RWPE2 (cell line): Measurements from ENCODE around the gene CCDC40.
A peak's percentile ranks its signal among the peaks of the same experiment; 100 is the strongest.

Experiments
- ATAC-seq: fragments of 200-7000 bp; cut with Tn5 transposase; 3 replicates; pipeline ENCODE4 v1.9.1; 2021; ENCODE audit warnings: low read depth
- DNase-seq: peaks from one replicate; pipeline ENCODE4 v3.0.0-alpha.2; 2020; ENCODE audit warnings: low spot score
- H3K27ac ChIP-seq: fragments of 450-650 bp; 2 replicates; pipeline ENCODE4 v1.5.1; 2017; ENCODE audit warnings: mild to moderate bottlenecking; ENCODE audit not compliant: poor library complexity, severe bottlenecking
- H3K27me3 ChIP-seq: fragments of 250-450 bp; sonication (Bioruptor Pico); 2 replicates; pipeline ENCODE4 v1.5.1; 2021; ENCODE audit warnings: mild to moderate bottlenecking, moderate library complexity; ENCODE audit not compliant: insufficient read depth, poor library complexity, severe bottlenecking
- H3K36me3 ChIP-seq: fragments of 250-450 bp; sonication (Bioruptor Pico); 2 replicates; pipeline ENCODE4 v1.5.1; 2020; ENCODE audit warnings: low read depth, mild to moderate bottlenecking, moderate library complexity
- H3K4me1 ChIP-seq: fragments of 250-450 bp; sonication (Bioruptor Pico); 2 replicates; pipeline ENCODE4 v1.5.1; 2021; ENCODE audit warnings: mild to moderate bottlenecking, moderate library complexity; ENCODE audit not compliant: insufficient read depth, poor library complexity, severe bottlenecking
- H3K4me3 ChIP-seq: fragments of 250-450 bp; sonication (Bioruptor Pico); 2 replicates; pipeline ENCODE4 v1.5.1; 2021; ENCODE audit warnings: mild to moderate bottlenecking, moderate library complexity; ENCODE audit not compliant: severe bottlenecking
- H3K9me3 ChIP-seq: fragments of 250-450 bp; sonication (Bioruptor Pico); 2 replicates; pipeline ENCODE4 v1.5.1; 2021; ENCODE audit warnings: mild to moderate bottlenecking, moderate library complexity; ENCODE audit not compliant: severe bottlenecking
- TF ChIP-seq, protein P1 (sequence below): fragments of 450-650 bp; IDR thresholded peaks from one replicate; pipeline ENCODE4 v1.5.1; 2017; ENCODE audit warnings: mild to moderate bottlenecking, moderate library complexity; ENCODE audit not compliant: poor library complexity, severe bottlenecking

The CCDC40 gene

DNA sequence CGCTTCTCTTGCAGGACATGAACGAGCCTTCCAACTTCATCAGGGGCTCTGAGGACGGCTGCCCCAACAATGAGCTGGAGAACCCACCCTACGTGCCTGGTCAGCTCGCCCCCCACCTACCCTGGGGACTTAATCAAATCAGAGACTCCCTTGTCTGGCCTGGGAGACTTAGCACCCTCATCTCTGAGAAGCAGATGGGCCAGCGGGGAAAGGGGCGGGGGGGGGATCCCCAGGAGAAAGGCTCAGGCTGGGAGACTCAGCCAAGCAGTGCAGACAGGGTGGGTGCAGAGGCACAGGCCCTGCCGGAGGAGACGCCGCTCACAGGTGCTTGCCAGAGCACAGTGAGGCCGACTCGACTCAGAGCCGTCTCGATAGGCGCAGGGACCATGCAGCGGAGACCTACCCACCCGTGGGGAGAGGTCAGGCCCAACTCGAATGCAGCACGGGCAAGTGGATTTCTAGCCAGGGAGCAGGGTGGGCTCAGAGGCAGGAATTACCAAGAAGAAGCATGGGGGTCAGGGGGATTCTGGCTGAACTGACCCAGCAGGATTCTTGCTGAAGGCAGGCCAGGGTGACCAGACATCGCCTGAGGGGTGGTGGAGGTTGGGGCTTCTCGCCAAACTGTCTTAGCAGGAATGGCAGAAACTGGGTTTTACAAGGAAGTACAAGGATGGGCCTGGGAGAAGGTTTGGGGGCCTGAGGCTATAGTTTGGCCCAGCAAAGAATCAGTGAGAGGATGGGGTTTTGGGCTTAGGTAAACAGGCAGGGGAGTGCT, 74.7 kb downstream of the CCDC40 start:
- no peaks in the 10 kb centered on the region for H3K36me3 ChIP-seq
- H3K9me3 ChIP-seq: no peaks in the 10 kb centered on the region
- H3K4me3 ChIP-seq: no peak overlapping the region
- no peak overlapping the region for H3K27ac ChIP-seq
- no peak for ATAC-seq
- no peaks in the 10 kb centered on the region for H3K27me3 ChIP-seq
- peaks cover 11% of the 10 kb centered on the region for H3K4me1 ChIP-seq
- peak; percentile 73 for DNase-seq
- TF ChIP-seq, protein P1, sequence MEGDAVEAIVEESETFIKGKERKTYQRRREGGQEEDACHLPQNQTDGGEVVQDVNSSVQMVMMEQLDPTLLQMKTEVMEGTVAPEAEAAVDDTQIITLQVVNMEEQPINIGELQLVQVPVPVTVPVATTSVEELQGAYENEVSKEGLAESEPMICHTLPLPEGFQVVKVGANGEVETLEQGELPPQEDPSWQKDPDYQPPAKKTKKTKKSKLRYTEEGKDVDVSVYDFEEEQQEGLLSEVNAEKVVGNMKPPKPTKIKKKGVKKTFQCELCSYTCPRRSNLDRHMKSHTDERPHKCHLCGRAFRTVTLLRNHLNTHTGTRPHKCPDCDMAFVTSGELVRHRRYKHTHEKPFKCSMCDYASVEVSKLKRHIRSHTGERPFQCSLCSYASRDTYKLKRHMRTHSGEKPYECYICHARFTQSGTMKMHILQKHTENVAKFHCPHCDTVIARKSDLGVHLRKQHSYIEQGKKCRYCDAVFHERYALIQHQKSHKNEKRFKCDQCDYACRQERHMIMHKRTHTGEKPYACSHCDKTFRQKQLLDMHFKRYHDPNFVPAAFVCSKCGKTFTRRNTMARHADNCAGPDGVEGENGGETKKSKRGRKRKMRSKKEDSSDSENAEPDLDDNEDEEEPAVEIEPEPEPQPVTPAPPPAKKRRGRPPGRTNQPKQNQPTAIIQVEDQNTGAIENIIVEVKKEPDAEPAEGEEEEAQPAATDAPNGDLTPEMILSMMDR: no peak

DNA sequence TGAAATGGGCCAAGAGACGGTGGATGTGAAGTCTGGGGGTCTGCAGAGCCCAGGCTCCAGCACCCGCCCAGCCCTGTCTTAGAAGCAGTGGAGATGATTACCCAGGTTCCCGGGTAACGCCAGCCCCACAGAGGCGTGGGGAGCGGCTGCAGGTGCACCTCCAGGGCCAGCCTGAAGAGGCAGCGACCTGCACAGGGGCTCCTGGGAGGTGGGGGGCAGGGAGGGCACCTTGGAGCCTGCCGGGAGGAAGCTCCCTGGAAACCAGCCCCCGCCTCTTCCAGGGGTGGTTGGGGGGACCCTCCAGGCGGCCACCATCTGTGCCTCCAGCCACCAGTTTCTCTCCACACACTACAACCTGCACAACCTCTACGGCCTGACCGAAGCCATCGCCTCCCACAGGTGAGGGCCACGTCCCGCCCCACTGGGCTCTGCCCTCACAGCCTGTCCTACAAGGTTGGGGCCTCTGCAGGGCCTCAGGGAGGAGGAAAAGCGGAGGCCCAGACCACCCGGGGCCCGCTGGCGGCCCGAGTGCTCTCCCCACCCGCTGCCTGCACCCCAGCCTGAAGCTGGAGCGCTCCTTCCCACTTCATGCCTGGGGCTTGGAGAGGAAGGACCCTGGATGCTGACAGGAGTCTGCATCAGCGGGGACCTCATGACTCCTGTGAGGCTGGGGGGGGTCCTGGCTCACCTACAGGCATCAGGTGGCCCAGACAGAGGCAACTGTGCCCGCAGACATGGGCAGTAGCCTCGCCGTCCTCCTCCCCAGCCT, 75.4 kb downstream of the CCDC40 start:
- peak; percentile 58 for DNase-seq

DNA sequence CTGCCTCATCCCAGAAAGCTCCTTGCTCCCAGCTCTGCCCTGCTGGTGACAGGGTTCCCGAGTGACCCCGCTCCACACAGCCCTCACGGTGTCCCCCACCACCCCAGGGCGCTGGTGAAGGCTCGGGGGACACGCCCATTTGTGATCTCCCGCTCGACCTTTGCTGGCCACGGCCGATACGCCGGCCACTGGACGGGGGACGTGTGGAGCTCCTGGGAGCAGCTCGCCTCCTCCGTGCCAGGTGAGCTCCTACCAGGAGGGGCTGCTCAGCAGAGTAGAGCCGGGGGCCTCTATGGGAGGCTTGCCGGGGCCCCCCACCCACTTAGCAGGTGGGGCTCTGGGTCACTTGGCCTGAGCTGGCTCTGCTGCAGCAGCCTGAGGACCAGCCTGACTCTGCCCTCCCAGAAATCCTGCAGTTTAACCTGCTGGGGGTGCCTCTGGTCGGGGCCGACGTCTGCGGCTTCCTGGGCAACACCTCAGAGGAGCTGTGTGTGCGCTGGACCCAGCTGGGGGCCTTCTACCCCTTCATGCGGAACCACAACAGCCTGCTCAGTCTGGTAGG, 76.1 kb downstream of the CCDC40 start:
- H3K27me3 ChIP-seq: no peaks in the 10 kb centered on the region
- peaks cover 11% of the 10 kb centered on the region for H3K4me1 ChIP-seq
- H3K27ac ChIP-seq: no peak overlapping the region
- ATAC-seq (no peak), DNase-seq (peak; percentile 62)
- no peaks in the 10 kb centered on the region for H3K9me3 ChIP-seq
- H3K36me3 ChIP-seq: no peaks in the 10 kb centered on the region
- TF ChIP-seq, protein P1: no peak
- H3K4me3 ChIP-seq: no peak overlapping the region

More for the DNA sequence above, 75.4 kb downstream of the CCDC40 start:
- TF ChIP-seq, protein P1: no peak
- ATAC-seq: no peak
- Histone ChIP-seq H3K36me3 (no peaks in the 10 kb centered on the region), H3K4me3 (no peak overlapping the region), H3K9me3 (no peaks in the 10 kb centered on the region), H3K27me3 (no peaks in the 10 kb centered on the region), H3K4me1 (peaks cover 11% of the 10 kb centered on the region), H3K27ac (no peak overlapping the region)

DNA sequence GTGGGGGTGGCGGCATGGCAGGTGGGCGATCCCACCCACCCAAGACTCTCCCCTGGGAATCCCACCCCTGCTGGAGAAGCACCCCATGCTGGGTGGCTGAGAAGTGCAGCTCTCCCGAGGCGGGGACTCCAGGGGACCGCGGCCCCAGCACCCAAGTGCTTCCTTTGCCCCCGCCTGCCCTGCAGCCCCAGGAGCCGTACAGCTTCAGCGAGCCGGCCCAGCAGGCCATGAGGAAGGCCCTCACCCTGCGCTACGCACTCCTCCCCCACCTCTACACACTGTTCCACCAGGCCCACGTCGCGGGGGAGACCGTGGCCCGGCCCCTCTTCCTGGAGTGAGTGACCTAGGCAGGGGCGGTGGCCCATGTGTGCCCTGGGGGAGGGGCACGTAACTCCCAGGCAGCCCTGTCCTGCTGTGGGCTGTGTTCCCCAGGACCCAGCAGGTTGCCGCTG, 76.6 kb downstream of the CCDC40 start:
- ATAC-seq (no peak), DNase-seq (peak; percentile 66)
- no peaks in the 10 kb centered on the region for H3K27me3 ChIP-seq
- no peak overlapping the region for H3K4me3 ChIP-seq
- H3K36me3 ChIP-seq: no peaks in the 10 kb centered on the region
- no peaks in the 10 kb centered on the region for H3K9me3 ChIP-seq
- H3K4me1 ChIP-seq: peaks cover 11% of the 10 kb centered on the region
- no peak overlapping the region for H3K27ac ChIP-seq
- TF ChIP-seq, protein P1: no peak
